Measurements from ENCODE around the gene HEPN1.
"Not testable (repeated sequence)": the region's sequence is repeated elsewhere in the genome, so short reads cannot be mapped to it uniquely, and the experiment has no call there.

The HEPN1 gene

DNA sequence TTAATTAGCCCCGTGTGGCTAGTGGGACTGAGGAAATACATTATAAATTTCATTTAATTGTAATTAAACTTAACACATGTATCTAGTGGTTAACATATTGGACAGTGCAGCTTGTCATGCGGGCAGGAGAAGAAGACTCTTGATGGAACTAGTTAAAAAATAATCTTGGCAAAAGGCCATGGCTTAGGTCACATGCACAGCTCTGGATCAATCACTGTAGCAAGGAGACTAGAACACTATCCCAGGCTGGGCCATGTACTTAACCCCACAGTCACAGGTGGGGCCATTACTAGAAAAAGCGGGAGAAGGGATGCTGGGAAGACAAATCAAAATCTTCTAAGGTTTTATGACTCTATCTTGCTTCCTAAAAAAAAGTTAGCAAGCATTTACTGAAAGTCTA, 25.5 kb downstream of the HEPN1 start:
- DNase-seq, result no peak

DNA sequence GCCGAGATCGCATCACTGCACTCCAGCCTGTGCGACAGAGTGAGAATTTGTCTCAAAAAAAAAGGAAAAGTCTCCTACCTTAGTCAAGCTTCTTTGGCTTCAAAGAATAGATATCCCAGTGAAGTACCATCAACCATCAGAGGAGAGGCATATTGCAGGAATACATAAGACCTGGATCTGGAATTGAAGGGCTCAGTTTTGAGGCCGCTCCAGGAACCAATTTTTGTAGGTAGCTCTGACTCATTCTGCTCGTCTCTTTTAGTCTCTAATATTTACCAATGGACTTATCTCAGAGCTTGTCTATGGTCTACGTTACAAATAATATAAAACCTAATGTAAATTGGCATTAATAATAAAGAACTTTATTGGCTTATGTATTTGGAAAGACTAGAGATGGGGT, 26.8 kb downstream of the HEPN1 start:
- no peak for DNase-seq

DNA sequence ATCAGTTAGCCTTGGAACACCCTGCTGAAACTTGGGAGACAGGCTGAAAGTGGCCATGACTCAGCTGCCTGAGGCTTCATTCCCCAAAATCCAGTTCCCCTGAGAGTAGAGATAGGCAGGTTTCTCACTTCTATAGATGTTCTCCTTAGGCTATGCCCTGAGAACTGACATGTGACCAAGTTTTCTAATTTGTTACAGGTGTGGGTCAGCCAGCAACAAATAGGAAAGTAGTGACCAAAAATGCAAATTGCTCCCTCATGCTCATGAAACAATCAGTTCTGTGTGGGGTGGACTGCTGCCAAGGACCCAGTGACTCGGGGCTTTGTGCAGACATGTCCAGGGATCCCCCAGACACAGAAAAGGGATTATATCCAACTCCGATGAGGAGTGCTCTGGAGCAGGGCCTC, 27.7 kb downstream of the HEPN1 start:
- no peak for DNase-seq

DNA sequence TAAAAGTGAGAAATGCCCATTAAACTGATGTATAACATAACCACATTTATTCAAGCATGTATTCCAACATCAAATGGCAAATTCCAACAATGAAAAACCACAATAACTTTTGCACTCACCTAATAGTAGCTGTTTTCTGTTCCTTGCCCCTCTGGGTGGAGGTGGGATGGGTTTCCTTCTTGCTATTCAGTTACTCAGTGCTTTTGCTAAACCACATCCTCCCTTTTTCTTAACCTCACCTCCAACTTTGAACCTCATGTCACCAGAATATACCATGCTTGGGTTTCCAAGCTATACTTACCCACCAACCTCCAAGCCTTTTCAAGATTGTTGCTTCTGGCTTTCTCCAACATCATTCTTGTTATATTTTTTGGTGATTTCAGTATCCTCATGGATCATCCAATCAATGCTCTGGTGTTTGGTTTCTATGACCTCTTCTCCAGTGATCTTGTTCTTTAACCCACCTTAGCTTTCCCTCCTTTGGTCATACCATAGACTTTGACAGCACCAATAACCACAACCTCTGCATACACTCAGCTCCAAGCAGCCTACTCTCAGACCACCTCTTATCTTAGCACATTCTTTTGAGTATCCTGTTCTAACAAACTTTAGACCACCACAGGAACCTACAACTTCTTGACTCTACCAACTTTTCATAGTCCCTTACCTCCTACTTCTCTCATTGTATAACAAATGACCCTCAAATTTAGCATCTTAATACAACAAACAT, 31.7 kb downstream of the HEPN1 start:
- DNase-seq, result no peak

DNA sequence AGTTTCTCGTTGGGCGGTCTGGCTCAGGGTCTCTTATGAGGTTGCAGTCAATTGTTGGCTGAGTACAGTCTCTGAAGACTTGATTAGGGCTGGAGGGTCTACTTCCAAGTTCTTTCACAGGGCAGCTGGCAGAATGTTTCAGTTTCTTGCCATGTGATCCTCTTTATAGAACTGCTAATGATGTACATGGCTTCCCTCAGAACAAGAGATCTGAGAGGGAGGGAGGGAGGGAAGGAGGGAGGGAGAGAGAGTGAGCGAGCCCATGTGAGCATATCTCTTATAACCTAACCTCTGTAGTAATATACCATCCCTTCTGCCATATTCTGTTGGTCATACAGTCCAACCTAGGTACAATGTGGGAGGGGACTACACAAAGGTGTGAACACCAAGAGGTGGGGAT, 32.3 kb downstream of the HEPN1 start:
- no peak for DNase-seq

DNA sequence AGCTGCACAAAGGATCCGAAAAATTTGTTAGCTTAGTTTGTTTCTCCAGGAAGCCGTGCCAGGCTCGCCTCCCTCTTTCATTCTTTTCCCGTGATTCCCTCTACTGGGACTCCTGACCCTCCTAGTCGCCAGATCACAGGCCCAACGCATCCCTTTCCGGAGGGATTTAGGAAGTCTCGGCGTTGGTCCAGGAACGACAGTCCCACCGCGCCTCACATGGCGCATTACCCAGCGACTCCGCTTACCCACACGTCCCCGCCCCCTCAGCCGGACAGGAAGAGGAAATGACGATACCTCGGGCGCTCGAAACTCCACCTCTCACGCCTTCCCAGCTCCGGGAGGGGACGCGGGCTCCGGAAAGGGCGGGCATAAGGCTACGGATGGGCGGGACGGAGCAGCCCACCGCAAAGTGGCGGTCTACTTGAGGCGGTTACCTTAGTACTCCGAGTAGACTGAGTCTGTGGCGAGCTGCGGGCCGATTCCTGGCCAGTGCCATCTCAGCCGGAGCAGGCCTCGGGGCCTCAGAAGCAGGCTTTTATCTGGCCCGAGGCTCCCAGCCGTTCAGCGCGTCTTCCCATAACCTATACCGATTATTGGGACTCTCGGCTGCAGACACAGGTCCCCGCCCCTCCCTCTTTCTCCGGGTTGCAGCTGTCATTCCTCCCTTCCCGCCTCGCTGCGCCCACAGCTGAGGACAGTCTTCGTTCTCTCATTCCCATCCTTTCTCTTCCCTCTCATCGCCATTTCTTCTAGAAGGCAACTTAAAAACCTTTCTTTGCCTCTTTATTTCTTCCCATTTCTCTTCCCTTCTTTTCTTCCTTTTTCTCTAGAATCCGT, 34.9 kb downstream of the HEPN1 start, which contains the start of gene CCDC15:
Gene CCDC15, plus strand, starts transcription at position 450 of the 837 bp plus-strand sequence. CDS start 531 bp downstream, outside the sequence.
- peak; percentile 99 for DNase-seq

DNA sequence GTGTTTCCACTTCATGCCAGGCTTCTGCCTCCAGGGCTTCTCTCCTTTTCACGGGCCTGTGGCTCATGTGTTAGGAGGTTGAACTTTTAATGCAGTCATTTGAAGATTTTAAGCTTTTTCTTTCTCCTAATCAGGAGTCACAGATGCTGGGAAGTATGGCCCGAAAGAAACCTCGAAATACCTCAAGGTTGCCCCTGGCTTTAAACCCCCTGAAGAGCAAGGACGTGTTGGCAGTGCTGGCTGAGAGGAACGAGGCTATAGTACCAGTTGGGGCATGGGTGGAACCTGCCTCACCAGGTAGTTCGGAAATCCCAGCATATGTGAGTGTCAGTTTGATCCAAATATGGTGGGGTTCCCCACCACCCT, 35.5 kb downstream of the HEPN1 start:
- no peak for DNase-seq

DNA sequence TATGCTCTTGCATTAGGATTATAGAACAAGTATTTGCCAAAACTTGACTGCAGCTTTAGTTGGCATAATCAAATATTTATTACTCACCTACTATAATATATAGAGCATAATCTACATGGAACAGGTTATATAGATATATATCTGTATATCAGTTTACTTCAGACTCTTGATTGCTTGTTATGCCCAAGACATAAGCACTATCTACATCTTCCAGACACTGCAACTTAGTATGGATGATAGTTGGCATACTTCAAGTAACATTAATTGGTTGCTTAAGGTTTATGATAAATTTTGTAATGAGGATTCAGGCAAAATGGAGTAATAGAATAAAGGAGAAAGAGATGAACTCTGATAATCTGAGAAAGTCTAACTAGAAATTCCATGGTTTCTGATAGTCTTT, 36.0 kb downstream of the HEPN1 start:
- no peak for DNase-seq

DNA sequence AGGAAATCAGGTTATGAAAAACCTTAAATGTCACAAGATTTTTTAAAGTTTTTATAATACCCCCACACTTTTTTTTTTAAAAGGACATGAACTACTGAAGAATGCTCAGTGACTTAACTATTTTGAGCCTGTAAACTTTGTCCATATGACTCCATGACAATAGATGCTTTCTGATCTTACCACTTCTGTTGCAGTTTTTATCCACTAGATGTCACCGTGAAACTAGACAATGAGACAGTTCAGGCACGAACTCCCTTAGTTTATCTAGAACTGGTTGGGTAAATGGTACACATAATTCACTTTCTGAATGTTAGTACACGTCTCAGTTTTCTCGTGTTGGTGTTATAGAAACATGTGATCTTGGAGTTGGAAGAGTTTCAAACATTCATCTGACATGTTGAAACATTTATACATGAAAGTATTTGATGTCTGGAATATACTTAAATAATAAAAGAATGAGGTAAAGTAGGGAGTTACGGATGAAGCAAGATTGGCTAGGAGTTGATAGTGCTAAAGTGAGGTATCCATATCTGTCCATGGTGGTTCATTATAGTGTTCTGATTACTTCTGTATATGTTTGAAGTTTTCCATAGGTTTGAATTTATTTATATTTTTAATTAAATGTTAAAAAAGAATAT, 43.0 kb downstream of the HEPN1 start:
- no peak for DNase-seq

DNA sequence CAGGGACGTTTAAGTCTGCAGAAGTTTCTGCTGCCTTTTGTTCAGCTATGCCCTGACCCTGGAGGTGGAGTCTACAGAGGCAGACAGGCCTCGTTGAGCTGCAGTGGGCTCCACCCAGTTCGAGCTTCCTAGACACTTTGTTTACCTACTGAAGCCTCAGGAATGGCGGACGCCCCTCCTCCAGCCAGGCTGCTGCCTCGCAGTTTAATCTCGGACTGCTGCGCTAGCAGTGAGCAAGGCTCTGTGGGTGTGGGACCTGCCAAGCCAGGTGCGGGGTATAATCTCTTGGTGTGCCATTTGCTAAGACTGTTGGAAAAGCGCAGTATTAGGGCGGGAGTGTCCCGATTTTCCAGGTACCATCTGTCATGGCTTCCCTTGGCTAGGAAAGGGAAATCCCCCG, 49.1 kb downstream of the HEPN1 start:
- DNase-seq, result not testable (repeated sequence)
